HG02973 (cell line): ENCODE results near the gene SMAP1.
"Not testable (repeated sequence)": the region's sequence is repeated elsewhere in the genome, so short reads cannot be mapped to it uniquely, and the experiment has no call there.

Experiments
- ATAC-seq: cut with Tn5 transposase; IDR thresholded peaks from one replicate; pipeline ENCODE4 v1.9.1; 2021; ENCODE audit warnings: moderate library complexity; ENCODE audit not compliant: unreplicated experiment

SMAP1 gene

GRCh38 chr6:70738028-70738427 lies 70.3 kb downstream of the SMAP1 start:
- ATAC-seq: no peak

DNA sequence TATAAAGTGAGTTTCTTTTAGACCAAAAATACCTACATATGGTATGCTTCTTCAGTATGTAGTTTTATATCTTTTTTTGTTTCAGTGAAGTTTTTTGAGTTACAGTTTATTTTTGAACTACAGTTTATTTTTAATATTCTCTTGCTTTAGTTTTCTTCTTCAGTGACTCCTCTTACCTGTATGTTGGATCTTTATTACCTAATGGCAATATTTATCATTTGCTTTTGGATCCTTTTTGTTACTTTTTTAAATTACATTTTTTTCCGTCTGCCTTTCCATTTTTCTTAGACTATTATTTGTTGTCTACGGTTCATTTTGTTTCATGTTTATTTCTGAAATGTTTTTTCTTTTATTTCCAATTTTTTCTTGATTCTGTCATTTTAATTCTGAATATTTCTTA lies 71.9 kb downstream of the SMAP1 start:
- ATAC-seq: no peak

DNA sequence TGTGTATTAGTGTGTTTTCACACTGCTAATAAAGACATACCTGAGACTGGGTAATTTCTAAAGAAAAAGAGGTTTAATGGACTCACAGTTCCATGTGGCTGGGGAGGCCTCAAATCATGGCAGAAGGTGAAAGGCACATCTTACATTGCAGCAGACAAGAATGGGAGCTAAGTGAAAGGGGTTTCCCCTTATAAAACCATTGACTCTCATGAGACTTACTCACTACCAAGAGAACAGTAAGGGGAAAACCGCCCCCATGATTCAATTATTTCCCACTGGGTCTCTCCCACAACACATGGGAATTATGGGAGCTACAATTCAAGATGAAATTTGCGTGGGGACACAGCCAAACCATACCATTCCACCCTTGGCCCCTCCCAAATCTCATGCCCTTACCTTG lies 73.1 kb downstream of the SMAP1 start:
- ATAC-seq: not testable (repeated sequence)

- ATAC-seq: not testable (repeated sequence)
Observed at GRCh38 chr6:70742462-70742861, 74.8 kb downstream of the SMAP1 start.

- ATAC-seq: no peak
Observed at GRCh38 chr6:70753870-70754380, 86.2 kb downstream of the SMAP1 start.

DNA sequence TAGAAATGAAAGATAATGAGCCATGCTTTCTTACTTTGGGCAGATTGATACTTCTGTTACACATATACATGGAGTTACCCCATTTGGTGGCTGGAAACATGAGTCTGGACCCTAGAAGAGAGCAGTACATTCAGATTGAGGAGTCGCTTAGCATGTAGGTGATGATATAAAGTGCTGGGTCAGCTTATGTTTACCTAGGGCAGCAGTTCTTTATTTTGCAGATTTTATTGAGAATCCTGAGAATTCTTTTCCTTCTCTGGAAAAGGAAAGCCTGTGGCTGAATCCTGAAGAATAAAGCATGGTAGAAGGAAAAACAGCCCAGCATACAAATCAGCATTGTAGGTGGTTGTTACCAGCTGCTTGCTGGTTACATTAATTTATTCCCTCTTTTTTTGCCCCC lies 91.2 kb downstream of the SMAP1 start:
- ATAC-seq: no peak

- no peak for ATAC-seq
Observed at GRCh38 chr6:70763754-70764510, 96.2 kb downstream of the SMAP1 start.

DNA sequence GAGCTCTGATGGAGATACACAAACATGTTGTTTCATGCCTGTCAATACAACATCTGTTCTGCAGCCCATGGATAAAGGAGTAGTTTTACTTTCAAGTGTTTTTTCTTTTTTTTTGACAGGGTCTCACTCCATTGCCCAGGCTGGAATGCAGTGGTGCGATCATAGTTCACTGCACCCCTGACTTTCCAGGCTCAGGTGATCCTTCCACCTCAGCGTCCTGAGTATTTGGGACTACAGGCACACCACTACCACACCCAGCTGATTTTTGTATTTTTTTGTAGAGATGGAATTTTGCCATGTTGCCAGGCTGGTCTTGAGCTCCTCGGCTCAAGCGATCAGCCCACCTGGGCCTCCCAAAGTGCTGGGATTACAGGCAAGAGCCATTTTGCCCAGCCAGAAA lies 97.0 kb downstream of the SMAP1 start:
- no peak for ATAC-seq

DNA sequence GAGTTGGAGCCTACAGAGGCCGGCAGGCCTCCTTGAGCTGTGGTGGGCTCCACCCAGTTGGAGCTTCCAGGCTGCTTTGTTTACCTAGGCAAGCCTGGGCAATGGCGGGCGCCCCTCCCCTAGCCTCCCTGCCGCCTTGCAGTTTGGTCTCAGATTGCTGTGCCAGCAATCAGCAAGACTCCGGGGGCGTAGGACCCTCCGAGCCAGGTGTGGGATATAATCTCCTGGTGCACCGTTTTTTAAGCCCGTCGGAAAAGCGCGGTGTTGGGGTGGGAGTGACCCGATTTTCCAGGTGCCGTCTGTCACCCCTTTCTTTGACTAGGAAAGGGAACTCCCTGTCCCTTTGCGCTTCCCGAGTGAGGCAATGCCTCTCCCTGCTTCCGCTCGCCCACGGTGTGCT lies 103.7 kb downstream of the SMAP1 start:
- not testable (repeated sequence) for ATAC-seq

GRCh38 chr6:70779934-70780333 lies 112.3 kb downstream of the SMAP1 start:
- ATAC-seq: no peak

- no peak for ATAC-seq
Observed at GRCh38 chr6:70790483-70791224, 123.0 kb downstream of the SMAP1 start.

- ATAC-seq: peak; percentile 95
Observed at GRCh38 chr6:70797625-70798024, 129.9 kb downstream of the SMAP1 start.

- ATAC-seq: no peak
Observed at GRCh38 chr6:70806086-70806485, 138.4 kb downstream of the SMAP1 start.

GRCh38 chr6:70811788-70812187 lies 144.1 kb downstream of the SMAP1 start:
- no peak for ATAC-seq

DNA sequence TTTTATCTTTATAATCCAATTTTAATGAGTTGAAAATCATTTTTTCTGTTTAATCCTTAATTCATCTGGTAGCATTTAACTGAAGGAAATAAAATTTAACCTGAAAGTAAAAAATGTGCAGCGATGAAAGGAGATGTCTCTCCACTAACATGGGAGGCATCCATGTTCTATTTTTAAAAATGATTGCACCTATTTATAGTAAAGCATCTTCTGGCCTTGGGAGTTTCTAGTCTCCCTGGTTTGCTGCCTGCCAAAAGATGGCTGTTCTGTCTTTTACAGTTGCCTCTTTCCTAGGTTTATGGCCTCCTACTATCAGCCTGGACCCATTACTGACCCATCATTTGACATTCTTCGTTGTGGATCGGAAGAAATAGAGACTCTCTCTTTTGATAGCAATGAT lies 146.2 kb downstream of the SMAP1 start:
- no peak for ATAC-seq

- no peak for ATAC-seq
Observed at GRCh38 chr6:70819646-70820045, 152.0 kb downstream of the SMAP1 start.

- ATAC-seq: no peak
Observed at GRCh38 chr6:70820778-70821177, 153.1 kb downstream of the SMAP1 start.

GRCh38 chr6:70821751-70822150 lies 154.1 kb downstream of the SMAP1 start:
- ATAC-seq: no peak

GRCh38 chr6:70823651-70824050 lies 156.0 kb downstream of the SMAP1 start:
- no peak for ATAC-seq

DNA sequence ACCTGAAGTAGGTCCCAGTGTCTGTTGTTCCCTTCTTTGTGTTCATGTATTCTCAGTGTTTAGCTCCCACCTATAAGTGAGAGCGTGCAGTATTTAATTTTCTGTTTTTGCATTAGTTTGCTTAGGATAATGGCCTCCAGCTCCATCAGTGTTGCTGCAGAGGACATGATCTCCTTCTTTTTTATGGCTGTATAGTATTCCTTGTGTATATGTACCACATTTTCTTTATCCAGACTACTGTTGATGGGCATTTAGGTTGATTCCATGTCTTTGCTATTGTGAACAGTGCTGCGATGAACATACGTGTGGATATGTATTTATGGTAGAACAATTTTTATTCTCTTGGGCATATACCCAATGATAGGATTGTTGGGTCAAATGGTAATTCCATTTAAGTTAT lies 163.7 kb downstream of the SMAP1 start:
- no peak for ATAC-seq

GRCh38 chr6:70834520-70834919 lies 166.8 kb downstream of the SMAP1 start:
- no peak for ATAC-seq

DNA sequence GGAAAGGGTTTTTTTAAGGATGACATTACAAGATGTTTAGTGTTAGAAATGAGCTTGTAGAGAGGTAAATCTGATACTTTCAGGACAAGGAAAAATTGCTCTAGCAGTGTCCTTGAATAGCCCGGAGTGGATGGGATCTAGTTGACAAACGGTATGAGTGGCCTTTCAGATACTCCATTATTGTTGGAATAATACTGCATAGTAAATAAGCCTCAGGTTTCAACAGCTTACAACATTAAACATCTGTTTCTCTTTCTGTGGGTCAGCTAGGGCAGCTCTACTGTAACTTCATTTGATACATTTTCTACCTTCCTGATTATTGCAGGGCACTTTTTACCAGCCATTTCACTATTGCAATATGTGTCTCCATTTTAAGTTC lies 171.2 kb downstream of the SMAP1 start:
- ATAC-seq: no peak
